ENCODE measurements around the gene PCDH19.

DNA sequence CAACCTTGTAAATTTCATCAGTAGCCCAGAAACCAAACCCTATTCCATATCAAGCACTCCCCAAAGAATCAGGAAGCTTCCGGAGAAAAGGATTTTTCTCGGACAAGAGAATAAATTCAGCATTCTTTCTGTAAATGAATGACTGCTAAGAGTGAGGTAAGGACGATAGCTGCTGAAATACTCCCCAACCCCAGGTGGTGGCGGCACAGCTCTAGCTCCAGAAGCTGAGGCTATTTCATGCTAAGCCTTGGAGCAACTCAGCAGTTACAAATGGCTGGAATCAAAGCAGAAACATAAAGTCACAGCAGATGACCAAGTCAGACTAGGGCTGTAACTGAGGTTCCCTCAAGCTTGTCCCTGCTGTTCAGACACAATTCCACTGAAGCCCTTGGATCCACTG, 13.9 kb upstream of the PCDH19 start:
- TF ChIP-seq, protein P1, sequence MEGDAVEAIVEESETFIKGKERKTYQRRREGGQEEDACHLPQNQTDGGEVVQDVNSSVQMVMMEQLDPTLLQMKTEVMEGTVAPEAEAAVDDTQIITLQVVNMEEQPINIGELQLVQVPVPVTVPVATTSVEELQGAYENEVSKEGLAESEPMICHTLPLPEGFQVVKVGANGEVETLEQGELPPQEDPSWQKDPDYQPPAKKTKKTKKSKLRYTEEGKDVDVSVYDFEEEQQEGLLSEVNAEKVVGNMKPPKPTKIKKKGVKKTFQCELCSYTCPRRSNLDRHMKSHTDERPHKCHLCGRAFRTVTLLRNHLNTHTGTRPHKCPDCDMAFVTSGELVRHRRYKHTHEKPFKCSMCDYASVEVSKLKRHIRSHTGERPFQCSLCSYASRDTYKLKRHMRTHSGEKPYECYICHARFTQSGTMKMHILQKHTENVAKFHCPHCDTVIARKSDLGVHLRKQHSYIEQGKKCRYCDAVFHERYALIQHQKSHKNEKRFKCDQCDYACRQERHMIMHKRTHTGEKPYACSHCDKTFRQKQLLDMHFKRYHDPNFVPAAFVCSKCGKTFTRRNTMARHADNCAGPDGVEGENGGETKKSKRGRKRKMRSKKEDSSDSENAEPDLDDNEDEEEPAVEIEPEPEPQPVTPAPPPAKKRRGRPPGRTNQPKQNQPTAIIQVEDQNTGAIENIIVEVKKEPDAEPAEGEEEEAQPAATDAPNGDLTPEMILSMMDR (IDR thresholded peaks at IDR 0.05): no peak
- TF ChIP-seq POLR2AphosphoS5 (IDR thresholded peaks at IDR 0.05) (no peak), POLR2A (IDR thresholded peaks at IDR 0.05) (no peak)

Data from prostate gland (tissue), 2 donors.